Heart right ventricle (tissue), 16 donors: ENCODE measurements around the gene NTPCR. TPM values are rescaled to one million over a fixed set of nuclear protein-coding genes. Genes with fewer than 3 reads are reported as not detected.

Experiments used
- ATAC-seq, 8 donors: fragments of 200-7000 bp; cut with Tn5 transposase; one replicate each; pipeline ENCODE4 v1.9.1; 2020; ENCODE audit warnings: mild to moderate bottlenecking in 8 of 8, moderate library complexity in 8 of 8, moderate number of reproducible peaks in 1 of 8
- DNase-seq, 2 donors: peaks; one replicate each; pipeline ENCODE4 v3.0.0-alpha.2; 2020
- H3K27ac ChIP-seq, 10 donors: fragments of 200-600 bp; sonication (generic) in 2 of 10; one replicate each; pipeline versions ENCODE4 v1.5.0 to v1.8.0; 2020 to 2022; ENCODE audit warnings: mild to moderate bottlenecking in 3 of 10
- H3K27me3 ChIP-seq, 7 donors: fragments of 200-600 bp; one replicate each; pipeline ENCODE4 v1.8.0; 2021 to 2022; ENCODE audit warnings: mild to moderate bottlenecking in 2 of 7
- H3K36me3 ChIP-seq, 9 donors: fragments of 200-600 bp; sonication (generic) in 1 of 9; one replicate each; pipeline versions ENCODE4 v1.5.0 to v1.8.0; 2020 to 2022; ENCODE audit warnings: mild to moderate bottlenecking in 2 of 9
- H3K4me1 ChIP-seq, 9 donors: fragments of 200-600 bp; sonication (generic) in 1 of 9; one replicate each; pipeline versions ENCODE4 v1.5.0 to v1.8.0; 2020 to 2022; ENCODE audit warnings: mild to moderate bottlenecking in 4 of 9
- H3K4me3 ChIP-seq, 10 donors: fragments of 200-600 bp; sonication (generic) in 2 of 10; one replicate each; pipeline versions ENCODE4 v1.5.0 to v1.8.0; 2020 to 2022; ENCODE audit warnings: mild to moderate bottlenecking in 7 of 10, moderate library complexity in 2 of 10
- H3K9me3 ChIP-seq, 11 donors: fragments of 200-600 bp in 10 of 11; sonication (generic) in 2 of 11; one replicate each; pipeline versions ENCODE4 v1.5.0 to v1.8.0; 2013 to 2022; ENCODE audit warnings: mild to moderate bottlenecking in 2 of 11, control low read depth in 1 of 11, moderate library complexity in 1 of 11
- CTCF ChIP-seq, 9 donors: fragments of 200-600 bp; sonication (generic) in 2 of 9; IDR thresholded peaks; one replicate each; pipeline versions ENCODE4 v1.5.0 to v1.8.0; 2021 to 2022; ENCODE audit warnings: antibody characterized with exemption in 9 of 9, mild to moderate bottlenecking in 5 of 9, moderate library complexity in 1 of 9
- WGBS, 2 donors: extraction: QIAGEN DNeasy Blood & Tissue Kit; methylation state at CpG; one replicate each; pipeline ENCODE4 v1.1.7; 2013; ENCODE audit warnings: inconsistent platforms in 1 of 2; 5-methylcytosine and 5-hydroxymethylcytosine counted together
- intact Hi-C, 10 donors: fragments of 100-400 bp; cut with DNase I; formaldehyde crosslinking; loops; one replicate each; pipeline versions ENCODE4 v1.11.1 to v1.14.2; 2022
- polyA plus RNA-seq, 2 donors: library from polyadenylated mRNA; stranded (reverse); fragments of 200-250 nt; gene quantifications; one replicate each; pipeline ENCODE4 v1.2.3, GENCODE V29; 2013
- total RNA-seq, 10 donors: library from RNA; stranded (reverse); fragmentation: NEBNext Ultra II Directional in 3 of 10; extraction: Animal tissue kit (Norgen Biotek cat#: 25700) in 3 of 10; gene quantifications; one replicate each; pipeline versions ENCODE4 v1.2.1 to v1.2.4, GENCODE V29; 2021 to 2023
- donor health status: Arrhythmogenic right ventricular cardiomyopathy.
- donor health status: ischemic (EF 13 %, LVEDD 7.1; RV severe dilation, severe dysfunction).
- donor health status: healthy with polysubstance abuse.
- donor health status: DM: no; HTN: yes; CAD: no.
- donor health status: DM: no; HTN: no; CAD: no.
- donor health status: ischemic (EF 25% LVEDD 6.9; RV normal size, moderate dysfunction).
- donor health status: ischemic (EF 25% LVEDD 5.7; RV mildly dilated, moderate dysfunction).
- donor health status: healthy.
- donor health status: DM: yes; HTN: yes; CAD: no.
- donor health status: Ischemic cardiomyopathy.
- donor health status: ischemic (EF 35%, LVEDD 5.7; RV mildly dilated, moderate dysfunction).
- donor health status: nonischemic (EF 11% LVEDD 7.7; RV severe dilation, severe dysfunction).
- donor health status: DM: yes; HTN: yes; CAD: no.
- donor health status: PGD.
- donor health status: ischemic (EF 29% LVEDD 5.4; RV normal size, mild dysfunction).
- donor health status: nonischemic (EF 23%, LVEDD 6.1; RV moderate dilation, normal function).

Gene NTPCR
- total and polyA plus RNA-seq, 12 donors: 51.2 to 88.4 (median 56.8) TPM

- Histone ChIP-seq H3K27me3 (no peaks in the 10 kb centered on the region), H3K4me1 (no peaks in the 10 kb centered on the region), H3K27ac (no peak overlapping the region), H3K9me3 (peaks cover 0 to 6% (median 0%) of the 10 kb centered on the region in 11 donors), H3K36me3 (no peaks in the 10 kb centered on the region), H3K4me3 (no peak overlapping the region)
- DNase-seq: no peak
- no peak for ATAC-seq
- 96 to 97% methylated on average over 3 of the region's 3 CpGs for WGBS, 2 donors
- intact Hi-C loops: no loop called here
- no peak for TF ChIP-seq CTCF (IDR thresholded peaks at IDR 0.05)
Observed at GRCh38 chr1:233006541-233006973, 56.1 kb downstream of the NTPCR start.

GRCh38 chr1:233010146-233010545, 59.7 kb downstream of the NTPCR start:
- Histone ChIP-seq H3K27me3 (no peaks in the 10 kb centered on the region), H3K4me1 (no peaks in the 10 kb centered on the region), H3K4me3 (no peak overlapping the region), H3K27ac (no peak overlapping the region), H3K9me3 (no peaks in the 10 kb centered on the region), H3K36me3 (no peaks in the 10 kb centered on the region)
- intact Hi-C loops: loop anchor here in 1 of 10 donors (5.0 kb wide), 1 partner anchor 358 kb away; no protein-coding TSS in a partner anchor
- no peak for DNase-seq
- TF ChIP-seq CTCF (IDR thresholded peaks at IDR 0.05): no peak
- WGBS, 2 donors: 80 to 87% methylated on average over 3 of the region's 3 CpGs
- ATAC-seq: no peak

GRCh38 chr1:233012021-233012420, 61.6 kb downstream of the NTPCR start:
- 61 to 83% methylated on average over 1 of the region's 1 CpG for WGBS, 2 donors
- ATAC-seq (no peak), DNase-seq (no peak)
- Histone ChIP-seq H3K36me3 (no peaks in the 10 kb centered on the region), H3K4me3 (no peak overlapping the region), H3K4me1 (no peaks in the 10 kb centered on the region), H3K27me3 (no peaks in the 10 kb centered on the region), H3K9me3 (no peaks in the 10 kb centered on the region), H3K27ac (no peak overlapping the region)
- intact Hi-C loops: loop anchor here in 1 of 10 donors (5.0 kb wide), 1 partner anchor 360 kb away; no protein-coding TSS in a partner anchor
- TF ChIP-seq CTCF (IDR thresholded peaks at IDR 0.05): no peak

- Histone ChIP-seq H3K4me1 (peaks cover 0 to 14% (median 5%) of the 10 kb centered on the region in 9 donors), H3K9me3 (no peaks in the 10 kb centered on the region), H3K4me3 (no peak overlapping the region), H3K27ac (no peak overlapping the region), H3K36me3 (no peaks in the 10 kb centered on the region), H3K27me3 (no peaks in the 10 kb centered on the region)
- ATAC-seq: no peak
- 91 to 93% methylated on average over 2 of the region's 2 CpGs for WGBS, 2 donors
- TF ChIP-seq CTCF (IDR thresholded peaks at IDR 0.05): no peak
- intact Hi-C loops: no loop called here
- DNase-seq: no peak
Observed at GRCh38 chr1:233015965-233016364, 65.6 kb downstream of the NTPCR start.
